Mammary epithelial cell (primary cell): ENCODE results near the gene CMTM8.

Source experiments
- CTCF ChIP-seq, 2 donors: IDR thresholded peaks in 1 of 2; conservative IDR thresholded peaks in 1 of 2; 2 replicates each; pipeline ENCODE4 v1.5.1; 2011 to 2012; ENCODE audit warnings: inconsistent platforms in 2 of 2, low read length in 2 of 2, mild to moderate bottlenecking in 2 of 2, control low read depth in 1 of 2, low read depth in 1 of 2; ENCODE audit not compliant: insufficient read depth in 1 of 2; ENCODE audit errors: extremely low read depth in 1 of 2
- EZH2 ChIP-seq: IDR thresholded peaks from 2 replicates; pipeline ENCODE4 v1.6.1; 2012; ENCODE audit warnings: low read length, inconsistent platforms, borderline replicate concordance

GRCh38 chr3:32220006-32220405 lies 18.5 kb upstream of the CMTM8 start:
- TF ChIP-seq CTCF (conservative IDR thresholded peaks at IDR 0.05 in 1 of 2, IDR thresholded peaks at IDR 0.05 in 1 of 2; ENCODE audit: extremely low read depth in 1 of 2, insufficient read depth in 1 of 2, low read depth in 1 of 2, low read length in 2 of 2) (no peak), EZH2 (no peak)
